ENCODE measurements around the gene IFT74.

DNA sequence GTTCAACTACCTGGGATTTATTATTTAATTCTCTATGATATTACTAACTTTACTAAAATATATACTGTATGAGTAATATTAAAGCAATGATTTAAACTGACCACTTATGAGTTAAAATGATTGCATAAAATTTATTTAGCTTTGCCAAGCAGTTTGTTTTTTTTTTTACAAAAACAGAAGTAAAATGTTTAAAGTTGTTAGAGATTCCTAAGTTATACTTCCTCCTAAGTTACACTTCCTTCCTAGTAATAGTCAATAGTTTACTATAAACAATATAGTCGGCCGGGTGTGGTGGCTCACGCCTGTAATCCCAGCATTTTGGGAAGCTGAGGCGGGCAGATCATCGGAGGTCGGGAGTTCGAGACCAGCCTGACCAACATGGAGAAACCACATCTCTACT lies 73.0 kb downstream of the IFT74 start:
- TF ChIP-seq, protein P1, sequence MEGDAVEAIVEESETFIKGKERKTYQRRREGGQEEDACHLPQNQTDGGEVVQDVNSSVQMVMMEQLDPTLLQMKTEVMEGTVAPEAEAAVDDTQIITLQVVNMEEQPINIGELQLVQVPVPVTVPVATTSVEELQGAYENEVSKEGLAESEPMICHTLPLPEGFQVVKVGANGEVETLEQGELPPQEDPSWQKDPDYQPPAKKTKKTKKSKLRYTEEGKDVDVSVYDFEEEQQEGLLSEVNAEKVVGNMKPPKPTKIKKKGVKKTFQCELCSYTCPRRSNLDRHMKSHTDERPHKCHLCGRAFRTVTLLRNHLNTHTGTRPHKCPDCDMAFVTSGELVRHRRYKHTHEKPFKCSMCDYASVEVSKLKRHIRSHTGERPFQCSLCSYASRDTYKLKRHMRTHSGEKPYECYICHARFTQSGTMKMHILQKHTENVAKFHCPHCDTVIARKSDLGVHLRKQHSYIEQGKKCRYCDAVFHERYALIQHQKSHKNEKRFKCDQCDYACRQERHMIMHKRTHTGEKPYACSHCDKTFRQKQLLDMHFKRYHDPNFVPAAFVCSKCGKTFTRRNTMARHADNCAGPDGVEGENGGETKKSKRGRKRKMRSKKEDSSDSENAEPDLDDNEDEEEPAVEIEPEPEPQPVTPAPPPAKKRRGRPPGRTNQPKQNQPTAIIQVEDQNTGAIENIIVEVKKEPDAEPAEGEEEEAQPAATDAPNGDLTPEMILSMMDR (IDR thresholded peaks at IDR 0.05; ENCODE audit: low read depth, low read length): no peak
- no peak for TF ChIP-seq EZH2phosphoT487 (IDR thresholded peaks at IDR 0.05; ENCODE audit: low read depth)

Measured in OCI-LY3 (cell line).